HG02642 (cell line): ENCODE data around the gene UCKL1.
"Not testable (repeated sequence)": the region's sequence is repeated elsewhere in the genome, so short reads cannot be mapped to it uniquely, and the experiment has no call there.

Experiments
- ATAC-seq: cut with Tn5 transposase; IDR thresholded peaks from one replicate; pipeline ENCODE4 v1.9.1; 2021; ENCODE audit warnings: mild to moderate bottlenecking; ENCODE audit not compliant: unreplicated experiment, poor library complexity

Gene UCKL1

DNA sequence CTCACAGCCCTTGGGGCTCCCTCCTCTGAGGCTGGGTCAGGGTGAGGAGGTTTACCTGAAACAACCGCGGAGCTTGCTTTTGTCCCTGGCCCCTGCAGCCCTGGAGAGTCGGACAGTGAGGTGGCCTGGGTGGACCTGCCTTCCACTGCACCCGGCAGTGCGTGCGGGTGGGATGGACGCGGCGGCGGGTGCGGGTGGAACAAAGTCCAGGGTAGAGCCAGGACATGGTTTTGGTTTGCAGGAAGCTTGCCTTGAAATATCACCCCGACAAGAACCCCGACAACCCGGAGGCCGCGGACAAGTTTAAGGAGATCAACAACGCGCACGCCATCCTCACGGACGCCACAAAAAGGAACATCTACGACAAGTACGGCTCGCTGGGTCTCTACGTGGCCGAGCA, 27.1 kb downstream of the UCKL1 start:
- ATAC-seq, result no peak

GRCh38 chr20:63926298-63926697, 29.9 kb downstream of the UCKL1 start:
- no peak for ATAC-seq

DNA sequence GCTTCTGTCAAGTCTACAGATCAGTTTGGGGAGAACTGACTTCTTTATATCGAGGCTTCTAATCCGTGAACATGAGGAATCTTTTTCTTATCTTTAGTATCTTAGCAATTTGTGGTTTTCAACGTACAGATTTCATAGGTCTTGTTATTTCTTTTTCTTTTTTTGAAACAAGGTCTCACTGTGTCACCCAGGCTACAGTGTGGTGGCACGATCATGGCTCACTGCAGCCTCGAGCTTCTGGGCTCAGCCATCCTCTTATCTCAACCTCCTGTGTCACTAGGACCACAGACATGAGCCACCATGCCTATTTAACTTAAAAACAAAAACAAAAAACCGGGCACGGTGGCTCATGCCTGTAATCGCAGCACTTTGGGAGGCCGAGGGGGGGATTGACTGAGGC, 32.0 kb downstream of the UCKL1 start:
- ATAC-seq, result no peak

GRCh38 chr20:63923651-63924050, 32.6 kb downstream of the UCKL1 start:
- ATAC-seq, result no peak

- ATAC-seq, result no peak
Observed at GRCh38 chr20:63920226-63920625, 36.0 kb downstream of the UCKL1 start.

DNA sequence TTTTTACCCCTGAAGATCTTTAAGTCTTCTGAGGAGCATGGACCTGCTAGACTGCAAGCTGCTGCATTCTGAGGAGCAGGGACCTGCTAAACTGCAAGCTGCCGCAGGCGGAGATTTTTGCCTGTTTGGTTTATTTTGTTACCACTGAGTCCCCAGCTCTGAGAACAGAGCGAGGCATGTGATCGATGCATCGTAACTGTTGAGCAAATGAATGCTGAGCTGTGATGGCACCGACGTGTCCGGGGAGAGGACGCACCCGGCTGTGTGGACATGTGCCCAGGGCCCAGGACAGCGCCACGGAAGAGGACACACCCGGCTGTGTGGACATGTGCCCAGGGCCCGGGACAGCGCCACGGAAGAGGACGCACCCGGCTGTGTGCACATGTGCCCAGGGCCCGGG, 37.1 kb downstream of the UCKL1 start:
- no peak for ATAC-seq

GRCh38 chr20:63917811-63918210, 38.4 kb downstream of the UCKL1 start:
- ATAC-seq, result no peak

- not testable (repeated sequence) for ATAC-seq
Observed at GRCh38 chr20:63916371-63916939, 39.8 kb downstream of the UCKL1 start.

DNA sequence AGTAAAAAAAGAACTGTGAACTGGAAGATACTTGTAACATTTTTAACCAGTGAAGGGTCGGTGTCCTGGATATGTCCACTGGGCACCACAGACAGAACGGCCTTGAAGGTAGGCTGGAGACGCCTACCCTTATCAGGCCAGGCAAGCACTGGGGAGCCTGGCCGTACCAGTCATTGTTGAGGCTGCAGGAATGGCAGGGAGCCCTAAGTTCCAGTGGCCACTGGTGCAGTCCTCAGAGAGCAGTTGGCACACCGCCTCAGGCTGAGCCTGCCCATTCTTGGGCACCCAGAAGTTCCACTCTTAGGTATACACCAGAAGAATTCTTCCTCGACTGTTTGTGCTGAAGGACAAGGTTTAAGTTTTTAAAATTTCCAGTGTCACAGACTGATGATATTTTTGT, 40.7 kb downstream of the UCKL1 start:
- no peak for ATAC-seq

DNA sequence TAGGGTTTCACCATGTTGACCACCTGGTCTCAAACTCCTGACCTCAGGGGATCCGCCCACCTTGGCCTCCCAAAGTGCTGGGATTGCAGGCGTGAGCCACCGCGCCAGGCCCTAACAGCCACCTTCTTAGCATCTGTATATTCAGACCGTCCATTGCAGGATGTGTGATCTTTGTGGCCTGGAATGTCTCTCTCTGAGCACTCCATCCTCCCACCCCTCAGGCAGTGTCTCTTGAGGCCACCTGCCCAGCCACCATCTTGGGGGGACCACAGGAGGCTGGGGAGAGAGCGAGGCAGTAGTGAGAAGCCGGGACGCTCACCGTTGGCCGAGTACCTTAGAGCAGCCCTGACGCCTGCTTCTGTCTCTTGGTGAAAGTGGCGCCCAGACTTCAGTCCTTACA, 42.4 kb downstream of the UCKL1 start:
- no peak for ATAC-seq

GRCh38 chr20:63911176-63911575, 45.0 kb downstream of the UCKL1 start:
- ATAC-seq, result no peak

DNA sequence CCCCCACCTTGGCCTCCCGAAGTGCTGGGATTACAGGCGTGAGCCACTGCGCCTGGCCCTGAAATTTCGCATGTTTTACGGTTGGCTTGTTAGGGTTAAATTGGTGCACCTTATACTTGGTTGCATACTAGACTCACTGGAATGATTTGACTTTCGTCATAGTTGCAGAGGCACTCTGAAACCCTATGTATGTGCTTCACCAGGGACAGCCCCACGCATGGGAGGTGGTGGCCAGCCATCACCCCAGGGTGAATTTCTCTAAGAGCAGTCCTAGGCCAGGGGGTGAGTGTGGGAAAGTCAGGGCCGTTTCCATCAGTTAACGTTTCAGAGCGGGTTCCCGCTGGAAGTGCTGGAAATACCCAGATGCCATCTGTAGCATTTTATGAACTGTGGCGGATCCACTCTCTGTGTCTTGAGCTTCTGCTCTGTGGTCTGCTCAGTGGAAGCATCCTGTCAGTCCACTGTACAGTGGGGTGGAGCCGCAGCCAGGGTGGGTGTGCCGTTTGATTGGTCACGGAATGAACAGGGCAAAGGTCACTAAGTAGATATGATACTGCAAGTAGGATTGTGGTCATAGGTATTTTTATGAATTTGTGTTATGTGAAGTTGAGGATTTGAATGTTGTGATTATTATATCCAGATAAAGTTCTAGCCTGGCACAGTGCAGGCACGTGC, 48.1 kb downstream of the UCKL1 start:
- no peak for ATAC-seq

- ATAC-seq, result no peak
Observed at GRCh38 chr20:63903796-63904561, 52.2 kb downstream of the UCKL1 start.

DNA sequence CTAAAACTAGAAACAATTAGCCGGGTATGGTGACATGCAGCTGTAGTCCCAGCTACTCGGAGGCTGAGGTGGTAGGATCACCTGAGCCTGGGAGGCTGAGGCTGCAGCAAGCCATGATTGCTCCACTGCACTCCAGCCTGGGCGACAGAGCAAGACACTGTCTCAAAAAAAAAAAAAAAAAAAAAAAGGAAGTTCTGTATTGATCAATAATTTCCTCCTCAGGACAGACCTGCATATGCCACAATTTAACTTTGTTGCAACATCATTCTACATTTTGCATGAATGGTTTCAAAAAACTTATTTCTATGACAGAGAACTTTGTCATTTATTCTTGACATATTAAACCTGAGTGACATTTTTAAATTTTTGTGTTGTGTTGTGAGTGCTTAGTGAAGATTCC, 55.8 kb downstream of the UCKL1 start:
- ATAC-seq, result no peak

GRCh38 chr20:63898882-63899558, 57.2 kb downstream of the UCKL1 start:
- ATAC-seq, result no peak

DNA sequence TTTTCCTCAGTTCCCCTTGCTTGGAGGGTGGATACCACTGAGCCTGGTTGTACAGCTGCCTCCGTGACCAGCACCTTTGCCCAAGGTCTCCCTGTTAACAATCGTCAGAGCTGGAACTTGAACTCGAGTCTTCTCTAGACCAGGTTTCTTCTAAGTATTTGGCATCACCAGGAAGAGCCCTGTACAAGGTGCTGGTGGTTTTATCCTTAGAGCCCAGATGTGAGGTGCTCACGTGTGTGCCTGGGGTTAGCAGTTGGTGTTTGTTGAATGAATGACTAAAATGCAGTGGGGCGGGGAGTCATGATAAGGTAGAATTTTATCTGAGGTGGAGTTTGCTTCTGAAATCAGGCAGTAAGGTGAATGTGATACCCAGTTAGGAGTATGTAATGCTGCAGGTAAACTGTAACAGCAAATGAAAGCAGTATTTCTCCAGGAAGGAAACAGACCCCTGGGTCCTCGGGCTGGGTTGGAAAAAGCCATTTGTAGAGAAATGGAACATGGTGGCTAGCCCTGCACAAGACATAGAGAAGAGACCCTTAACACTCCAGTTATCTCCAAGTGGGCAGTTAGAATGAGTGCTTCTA, 58.1 kb downstream of the UCKL1 start:
- no peak for ATAC-seq

GRCh38 chr20:63896264-63897105, 59.7 kb downstream of the UCKL1 start:
- ATAC-seq, result peak; percentile 29

- no peak for ATAC-seq
Observed at GRCh38 chr20:63895952-63896263, 60.3 kb downstream of the UCKL1 start.

GRCh38 chr20:63895202-63895951, 60.8 kb downstream of the UCKL1 start:
- ATAC-seq, result peak; percentile 24
